LoVo (cell line): ENCODE measurements around the gene GPR176.
"Not testable (repeated sequence)": the region's sequence is repeated elsewhere in the genome, so short reads cannot be mapped to it uniquely, and the experiment has no call there.

ENCODE experiments used
- DNase-seq: peaks from one replicate; pipeline ENCODE4 v3.0.0-alpha.2; 2016; ENCODE audit warnings: low spot score

GPR176 gene

GRCh38 chr15:39935241-39935640 lies 15.2 kb upstream of the GPR176 start:
- no peak for DNase-seq

GRCh38 chr15:39934397-39935071 lies 14.5 kb upstream of the GPR176 start:
- no peak for DNase-seq

- no peak for DNase-seq
Measured at GRCh38 chr15:39931615-39932014, 11.5 kb upstream of the GPR176 start.

GRCh38 chr15:39926526-39926925 lies 6.5 kb upstream of the GPR176 start:
- DNase-seq, result no peak

DNA sequence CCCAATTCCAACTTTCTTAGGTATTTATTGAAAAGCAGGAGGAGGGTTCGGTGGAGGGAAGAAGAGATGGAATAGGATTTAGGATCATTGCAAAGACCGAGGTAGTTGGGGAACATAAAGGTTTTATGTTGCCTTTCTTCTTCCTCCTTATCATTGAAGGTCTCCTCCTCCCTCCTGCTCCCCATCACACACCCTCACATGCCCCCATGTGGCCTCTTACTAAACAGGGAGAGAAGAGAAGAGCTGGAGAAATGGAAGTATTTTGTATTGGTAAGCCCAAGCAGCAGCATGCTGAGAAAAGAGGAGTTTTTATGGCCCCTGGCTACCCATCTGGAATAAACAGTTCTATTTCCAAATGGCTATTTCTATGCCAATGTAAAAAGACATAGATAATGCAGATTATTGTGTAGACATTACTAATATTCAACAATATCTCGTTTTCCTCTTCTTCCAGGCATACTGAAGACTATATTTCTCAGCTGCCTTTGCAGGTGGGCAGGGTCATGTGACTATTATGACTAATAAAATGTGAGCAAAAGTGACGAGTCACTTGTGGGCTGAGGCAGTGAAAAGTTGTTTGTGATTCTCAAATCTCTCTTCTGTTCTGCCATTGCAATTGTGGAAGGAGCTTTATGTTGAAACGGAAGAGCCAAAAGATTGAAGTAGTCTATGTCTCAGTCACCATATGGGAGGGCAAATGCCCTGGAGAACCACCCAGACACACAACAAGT lies 5.2 kb upstream of the GPR176 start:
- DNase-seq, result peak; percentile 50

DNA sequence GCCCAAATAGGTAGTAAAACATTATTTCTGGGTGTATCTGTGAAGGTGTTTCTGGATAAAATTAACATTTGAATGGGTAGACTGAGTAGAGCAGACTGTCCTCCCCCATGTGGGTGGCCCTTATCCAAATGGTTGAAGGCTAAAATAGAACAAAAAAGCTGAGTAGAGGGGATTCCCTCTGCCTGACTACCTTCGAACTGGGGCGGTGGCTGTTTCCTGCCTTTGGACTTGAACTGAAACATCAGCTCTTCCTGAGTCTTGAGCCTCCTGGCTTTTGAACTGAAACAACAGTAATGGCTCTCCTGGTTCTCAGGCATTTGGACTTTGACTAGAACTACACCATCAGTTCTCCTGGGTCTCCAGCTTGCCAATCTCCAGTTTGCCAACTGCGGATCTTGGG lies 4.4 kb upstream of the GPR176 start:
- DNase-seq, result no peak

DNA sequence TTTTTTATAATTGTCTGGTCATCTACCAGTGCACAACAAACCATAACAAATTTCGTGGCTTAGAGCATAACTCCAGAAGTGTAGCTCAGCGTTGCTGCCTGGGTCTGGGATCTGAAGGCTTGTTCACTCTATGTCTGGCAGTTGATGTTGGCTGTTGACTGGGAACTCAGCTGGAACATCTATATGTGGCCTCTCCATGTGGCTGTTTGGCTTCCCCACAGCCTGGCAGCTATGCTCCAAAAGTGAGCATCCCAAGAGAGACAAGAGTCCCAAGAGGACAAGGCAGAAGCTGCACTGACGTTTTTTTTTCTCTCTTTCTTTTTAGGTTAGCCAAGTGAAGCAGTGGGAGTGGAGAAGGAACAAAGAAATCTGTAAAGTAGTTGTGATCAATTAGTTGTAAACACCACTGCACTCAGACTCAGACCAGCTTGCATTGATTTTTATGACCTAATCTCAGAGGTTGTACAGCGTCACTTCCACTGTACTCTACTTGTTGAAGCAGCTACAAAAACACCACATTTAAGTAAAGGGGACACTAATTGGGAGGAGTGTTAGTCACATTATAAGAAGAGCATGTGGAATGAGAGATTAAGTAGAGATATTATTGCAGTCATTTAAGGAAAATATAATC lies 2.5 kb upstream of the GPR176 start:
- DNase-seq, result no peak

DNA sequence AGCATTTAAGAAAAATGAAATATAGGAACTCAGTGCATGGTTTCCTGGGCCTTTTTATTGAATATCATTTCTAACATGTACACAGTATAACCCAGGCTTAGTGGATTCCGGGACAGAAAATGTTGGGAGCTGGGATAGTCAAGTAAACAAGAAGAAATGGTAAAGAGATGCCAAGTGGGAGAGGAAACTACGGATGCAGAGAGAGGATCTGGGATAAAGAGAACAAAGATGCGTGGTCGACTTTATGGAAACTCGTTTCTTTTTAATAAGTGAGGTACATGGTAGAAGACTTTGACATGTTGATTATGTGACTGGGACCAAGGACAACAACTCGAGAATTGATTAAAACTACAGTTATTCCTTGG lies 1.2 kb upstream of the GPR176 start:
- DNase-seq, result no peak

DNA sequence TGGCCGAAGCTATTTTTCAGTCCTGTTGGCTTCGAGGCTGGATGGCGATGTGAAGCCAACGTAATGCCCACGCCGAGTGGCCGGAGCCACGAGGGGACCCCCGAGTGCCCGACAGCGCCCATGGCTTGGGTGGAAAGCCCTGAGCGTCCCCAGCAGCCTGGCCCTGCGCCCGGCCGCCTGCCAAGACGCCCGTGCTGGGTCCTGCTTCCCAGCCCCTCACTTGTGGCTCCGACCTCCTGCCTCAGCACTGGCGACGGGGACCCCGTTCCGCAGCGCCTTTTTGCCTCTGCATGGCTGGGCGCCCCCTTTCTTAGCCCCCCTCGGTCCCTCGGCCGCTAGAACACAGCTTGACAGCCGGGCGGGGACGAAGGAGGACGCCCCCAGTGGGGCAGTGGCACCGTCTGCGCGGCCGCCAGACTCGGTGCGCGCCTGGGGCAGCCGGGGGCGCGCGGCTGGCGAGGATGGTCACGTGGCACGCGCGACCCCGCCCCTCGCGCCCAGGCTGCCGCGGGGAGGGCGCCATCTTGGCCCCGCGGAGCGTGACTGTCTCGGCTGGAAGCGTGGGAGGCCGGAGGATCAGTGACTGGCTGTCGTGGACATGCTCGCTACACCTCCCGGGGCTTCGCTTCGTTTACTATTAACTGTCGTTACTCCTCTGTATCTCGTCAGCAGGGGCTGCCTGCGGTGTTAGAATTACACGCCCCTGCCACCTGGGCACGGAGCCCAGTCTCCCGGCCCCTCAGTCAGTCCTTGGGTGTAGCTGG lies 626 bp upstream of the GPR176 start:
- peak; percentile 88 for DNase-seq

GRCh38 chr15:39919411-39919747 lies 687 bp downstream of the GPR176 start:
- no peak for DNase-seq

DNA sequence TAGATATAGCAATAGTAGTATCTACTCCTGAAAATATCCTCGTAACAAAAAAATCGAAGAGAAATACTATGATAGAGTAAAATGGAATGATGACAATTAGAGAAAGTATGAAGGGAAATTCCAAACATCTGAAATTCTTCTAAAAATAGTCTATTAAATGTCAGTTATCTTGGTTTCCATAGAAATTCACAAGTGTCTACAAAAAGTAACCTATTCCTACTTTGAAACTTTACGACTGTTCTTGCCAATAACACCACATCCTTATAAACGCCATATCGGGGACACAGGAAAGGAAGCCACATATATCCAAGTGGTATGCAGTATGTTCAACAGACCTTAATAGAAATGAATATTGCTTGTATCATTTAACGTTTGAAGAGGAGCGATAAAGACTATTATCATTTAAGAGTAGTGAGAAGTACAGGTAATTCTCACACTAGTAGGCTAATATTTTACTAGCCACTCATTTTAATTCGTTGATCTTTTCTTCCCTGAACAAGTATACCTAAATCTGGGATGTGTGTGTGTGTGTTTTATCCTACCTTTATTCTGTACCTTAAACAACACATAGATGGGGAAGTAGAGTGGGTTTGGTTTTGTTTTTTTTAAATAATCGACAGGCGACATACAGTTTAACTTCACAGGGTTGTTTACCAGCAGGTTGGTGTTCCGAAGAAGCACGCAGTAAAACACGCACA lies 1.2 kb downstream of the GPR176 start:
- no peak for DNase-seq

DNA sequence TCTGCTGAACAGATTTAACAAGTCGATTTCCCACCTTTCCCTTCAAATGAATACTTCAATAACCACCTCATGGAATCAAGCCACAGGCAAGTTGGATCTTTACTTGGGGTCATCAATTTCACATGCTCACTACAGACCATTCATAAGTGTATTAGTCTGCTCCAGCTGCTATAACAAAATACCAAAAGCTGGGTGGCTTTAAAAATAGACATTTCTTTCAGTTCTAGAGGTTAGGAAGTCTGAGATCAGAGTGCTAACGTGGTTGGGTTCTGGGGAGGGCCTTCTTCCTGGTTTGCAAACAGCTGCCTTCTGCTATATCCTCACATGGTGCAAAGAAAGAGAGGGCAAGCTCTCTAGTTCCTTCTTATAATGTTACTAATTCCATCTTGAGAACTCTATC lies 5.1 kb downstream of the GPR176 start:
- DNase-seq, result no peak

GRCh38 chr15:39909007-39909406 lies 11.1 kb downstream of the GPR176 start:
- DNase-seq, result no peak

DNA sequence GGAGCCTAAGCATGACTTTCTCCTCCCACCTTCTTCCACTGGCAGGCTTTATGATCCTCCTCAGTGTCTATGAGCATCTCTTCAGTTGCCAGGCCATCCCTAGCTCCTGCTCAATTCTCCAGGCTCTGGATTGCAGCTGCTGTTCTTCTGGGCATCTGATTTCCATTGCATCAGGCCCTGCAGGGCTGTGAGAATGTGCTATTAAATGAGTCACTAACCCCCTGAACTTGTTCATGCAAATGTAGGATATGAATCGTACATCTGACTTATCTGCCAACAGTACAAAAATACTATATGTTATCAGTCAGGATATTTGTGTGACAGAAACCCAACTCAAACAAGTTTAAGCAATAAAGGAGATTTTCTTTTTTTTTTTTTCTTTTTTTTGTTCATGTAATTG lies 11.9 kb downstream of the GPR176 start:
- DNase-seq, result no peak

- DNase-seq, result no peak
Measured at GRCh38 chr15:39907216-39907615, 12.8 kb downstream of the GPR176 start.

DNA sequence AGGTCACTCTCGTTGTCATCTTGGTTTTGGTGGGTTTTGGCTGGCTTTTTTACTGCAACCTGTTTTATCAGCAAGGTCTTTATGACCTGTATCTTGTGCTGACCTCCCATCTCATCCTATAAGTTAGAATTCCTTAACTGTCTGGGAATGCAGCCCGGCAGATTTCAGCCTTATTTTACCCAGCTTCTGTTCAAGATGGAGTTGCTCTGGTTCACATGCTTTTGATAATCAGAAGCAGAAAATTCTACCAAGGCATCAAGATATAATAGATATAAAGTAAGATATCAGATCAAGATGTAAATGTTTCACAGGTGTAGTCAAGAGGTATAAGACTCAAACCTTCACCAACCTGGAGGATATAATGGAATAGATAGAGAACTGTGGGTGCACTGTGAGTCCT lies 16.0 kb downstream of the GPR176 start:
- no peak for DNase-seq

DNA sequence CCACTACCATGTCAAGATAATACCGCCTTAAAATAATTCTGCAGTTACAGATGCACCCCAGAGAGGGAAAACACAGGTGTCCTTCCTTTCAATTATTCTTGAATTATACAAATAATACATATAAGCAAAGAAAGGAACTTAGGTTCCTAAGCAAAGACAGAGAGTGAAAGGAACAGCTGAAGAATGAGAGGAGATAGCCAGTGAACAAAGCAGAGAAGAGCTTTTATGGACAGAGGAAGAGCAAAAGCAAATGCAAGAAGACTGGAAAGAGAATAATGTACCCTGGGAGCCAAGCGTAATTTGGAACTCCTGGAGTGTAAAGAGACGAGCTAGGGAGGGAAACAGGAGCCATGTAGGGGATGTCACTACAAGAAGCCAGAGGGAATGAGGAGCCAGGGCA lies 21.7 kb downstream of the GPR176 start:
- DNase-seq, result no peak

DNA sequence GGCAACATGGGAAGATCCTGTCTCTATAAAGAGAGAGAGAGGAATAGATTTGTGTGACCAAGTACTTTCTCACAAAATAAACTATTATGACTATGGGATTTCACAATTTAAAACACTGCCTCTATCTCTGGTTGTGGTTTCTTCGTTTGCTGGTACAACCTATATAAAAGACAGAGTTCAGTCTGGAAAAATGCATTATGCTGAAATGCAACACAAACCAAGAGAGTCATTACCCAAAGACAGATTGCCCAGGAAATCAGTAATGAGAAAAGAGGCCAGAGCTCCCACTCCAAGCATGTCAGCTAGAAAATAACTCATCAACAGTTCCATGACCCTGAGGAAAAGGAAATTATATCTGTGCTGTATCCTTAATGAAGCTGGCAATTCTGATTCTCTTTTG lies 23.2 kb downstream of the GPR176 start:
- no peak for DNase-seq

DNA sequence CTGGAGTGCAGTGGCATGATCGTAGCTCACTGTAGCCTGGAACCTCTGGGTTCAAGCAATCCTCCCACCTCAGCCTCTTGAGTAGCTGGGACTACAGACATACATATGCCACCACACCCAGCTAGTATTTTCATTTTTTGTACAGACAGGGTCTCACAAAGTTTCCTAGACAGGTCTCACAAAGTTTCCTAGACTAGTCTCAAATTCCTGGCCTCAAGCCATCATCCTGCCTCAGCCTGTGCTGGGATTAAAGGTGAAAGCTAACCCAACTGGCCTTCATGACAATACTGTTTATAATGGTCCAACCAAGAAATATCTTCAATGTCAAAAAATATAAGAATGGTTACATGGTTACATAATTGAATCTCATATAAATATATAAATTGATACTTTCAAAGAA lies 24.0 kb downstream of the GPR176 start:
- DNase-seq, result no peak

- not testable (repeated sequence) for DNase-seq
Measured at GRCh38 chr15:39893051-39893450, 27.0 kb downstream of the GPR176 start.

- DNase-seq, result no peak
Measured at GRCh38 chr15:39892418-39892817, 27.6 kb downstream of the GPR176 start.

GRCh38 chr15:39890621-39891020 lies 29.4 kb downstream of the GPR176 start:
- no peak for DNase-seq
